ENCODE results near the gene ANKRD60. TPM values are rescaled to one million over a fixed set of nuclear protein-coding genes. Genes with fewer than 3 reads are reported as not detected.

The ANKRD60 gene
- total RNA-seq, 1 donor: not detected

- no peak overlapping the region for H3K4me2 ChIP-seq (ENCODE audit: insufficient read depth, low read length)
- H4K20me1 ChIP-seq (ENCODE audit: insufficient read depth, low read length): peaks cover 31% of the 10 kb centered on the region
- peaks cover 55% of the 10 kb centered on the region for H3K36me3 ChIP-seq (ENCODE audit: insufficient read depth, low read length)
- no peak overlapping the region for H3K4me3 ChIP-seq (ENCODE audit: insufficient read depth, low read length)
- H3K4me1 ChIP-seq (ENCODE audit: insufficient read depth, low read length): peaks cover 15% of the 10 kb centered on the region
- H2AFZ ChIP-seq (ENCODE audit: low read length): no peak overlapping the region
- no peaks in the 10 kb centered on the region for H3K9me3 ChIP-seq (ENCODE audit: low read depth, low read length)
- H3K27ac ChIP-seq (ENCODE audit: low read depth, low read length): no peak overlapping the region
- no peak for TF ChIP-seq CTCF (IDR thresholded peaks at IDR 0.05; ENCODE audit: extremely low read depth, low read depth, low read length)
- DNase-seq (ENCODE audit: insufficient read length, low spot score, missing footprints): no peak
- H3K27me3 ChIP-seq (ENCODE audit: insufficient read depth, low read length): no peaks in the 10 kb centered on the region
- no peaks in the 10 kb centered on the region for H3K79me2 ChIP-seq (ENCODE audit: insufficient read depth, low read length)
Measured at GRCh38 chr20:58241766-58242465, 13.5 kb upstream of the ANKRD60 start.

DNA sequence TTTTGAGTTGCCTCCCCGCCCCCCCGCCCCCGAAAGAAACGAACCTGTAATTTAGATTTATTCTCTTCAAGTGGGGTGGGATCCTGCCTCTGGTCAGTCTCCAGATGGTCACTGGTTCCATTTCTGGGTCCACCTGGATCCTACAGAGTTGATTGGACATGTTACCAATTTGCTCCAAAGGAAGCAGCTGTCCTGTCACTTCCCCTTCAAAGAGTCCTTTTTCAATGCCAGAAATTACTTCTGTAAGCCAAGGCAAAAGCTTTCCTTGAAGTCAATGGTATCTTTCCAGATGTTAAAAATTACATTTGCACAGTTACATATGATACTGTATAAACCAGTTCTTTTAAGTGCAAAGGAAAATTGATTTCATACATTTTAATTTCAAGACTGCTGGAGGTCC is 12.0 kb upstream of the ANKRD60 start:
- H3K27me3 ChIP-seq (ENCODE audit: insufficient read depth, low read length): no peaks in the 10 kb centered on the region
- H3K79me2 ChIP-seq (ENCODE audit: insufficient read depth, low read length): no peaks in the 10 kb centered on the region
- no peak for TF ChIP-seq CTCF (IDR thresholded peaks at IDR 0.05; ENCODE audit: extremely low read depth, low read depth, low read length)
- H3K4me2 ChIP-seq (ENCODE audit: insufficient read depth, low read length): no peak overlapping the region
- no peak overlapping the region for H2AFZ ChIP-seq (ENCODE audit: low read length)
- DNase-seq (ENCODE audit: insufficient read length, low spot score, missing footprints): no peak
- no peak overlapping the region for H3K4me3 ChIP-seq (ENCODE audit: insufficient read depth, low read length)
- H4K20me1 ChIP-seq (ENCODE audit: insufficient read depth, low read length): peaks cover 28% of the 10 kb centered on the region
- H3K27ac ChIP-seq (ENCODE audit: low read depth, low read length): no peak overlapping the region
- H3K9me3 ChIP-seq (ENCODE audit: low read depth, low read length): no peaks in the 10 kb centered on the region
- peaks cover 40% of the 10 kb centered on the region for H3K36me3 ChIP-seq (ENCODE audit: insufficient read depth, low read length)
- H3K4me1 ChIP-seq (ENCODE audit: insufficient read depth, low read length): peaks cover 15% of the 10 kb centered on the region

DNA sequence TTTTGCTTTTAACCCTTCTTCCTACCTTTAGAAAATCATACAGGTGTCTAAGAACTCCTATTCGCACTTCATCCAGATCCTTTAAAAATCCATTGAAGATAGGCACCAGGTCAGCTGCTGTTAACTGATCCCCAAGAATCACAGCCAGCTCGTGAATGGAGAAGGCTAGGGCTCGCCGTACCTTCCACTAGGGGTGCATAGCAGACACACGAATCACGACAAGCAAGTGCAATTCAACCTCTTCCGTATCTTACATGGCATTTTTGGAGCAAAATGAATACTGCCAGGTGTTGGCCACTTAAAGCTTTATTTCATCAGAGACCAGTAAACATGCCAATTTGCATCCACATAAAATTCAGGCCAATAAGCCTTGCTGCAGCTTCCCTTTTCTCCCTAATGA is 10.8 kb upstream of the ANKRD60 start:
- Histone ChIP-seq H3K9me3 (ENCODE audit: low read depth, low read length) (no peaks in the 10 kb centered on the region), H3K27ac (ENCODE audit: low read depth, low read length) (no peak overlapping the region), H3K4me1 (ENCODE audit: insufficient read depth, low read length) (peaks cover 15% of the 10 kb centered on the region), H2AFZ (ENCODE audit: low read length) (no peak overlapping the region), H3K79me2 (ENCODE audit: insufficient read depth, low read length) (no peaks in the 10 kb centered on the region), H3K36me3 (ENCODE audit: insufficient read depth, low read length) (peaks cover 34% of the 10 kb centered on the region), H3K27me3 (ENCODE audit: insufficient read depth, low read length) (no peaks in the 10 kb centered on the region), H3K4me3 (ENCODE audit: insufficient read depth, low read length) (no peak overlapping the region), H4K20me1 (ENCODE audit: insufficient read depth, low read length) (peaks cover 17% of the 10 kb centered on the region), H3K4me2 (ENCODE audit: insufficient read depth, low read length) (no peak overlapping the region)
- DNase-seq (ENCODE audit: insufficient read length, low spot score, missing footprints): no peak
- TF ChIP-seq CTCF (IDR thresholded peaks at IDR 0.05; ENCODE audit: extremely low read depth, low read depth, low read length): no peak

DNA sequence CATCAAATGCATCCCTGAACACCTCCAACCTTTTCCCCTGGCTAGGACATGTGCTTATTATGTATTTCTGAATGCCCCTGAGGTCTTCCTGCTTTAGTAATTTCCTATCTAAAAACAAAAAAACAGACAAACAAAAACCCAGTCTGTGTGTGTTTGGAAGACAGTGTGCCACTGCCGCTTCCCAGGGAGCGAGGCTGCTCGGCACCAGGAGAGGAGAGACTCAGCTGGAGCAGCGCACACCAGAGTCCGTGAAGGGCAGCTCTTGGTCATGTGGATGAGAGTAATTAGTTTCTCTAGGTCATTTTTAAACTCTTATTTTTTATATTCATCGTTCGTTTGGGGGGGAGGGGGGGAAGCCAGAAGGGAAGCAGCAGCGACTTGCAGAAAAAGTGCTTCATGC is 10.0 kb upstream of the ANKRD60 start:
- no peak for DNase-seq (ENCODE audit: insufficient read length, low spot score, missing footprints)
- H3K79me2 ChIP-seq (ENCODE audit: insufficient read depth, low read length): no peaks in the 10 kb centered on the region
- H3K4me3 ChIP-seq (ENCODE audit: insufficient read depth, low read length): no peak overlapping the region
- H3K4me1 ChIP-seq (ENCODE audit: insufficient read depth, low read length): peaks cover 15% of the 10 kb centered on the region
- H4K20me1 ChIP-seq (ENCODE audit: insufficient read depth, low read length): peaks cover 12% of the 10 kb centered on the region
- H3K36me3 ChIP-seq (ENCODE audit: insufficient read depth, low read length): peaks cover 27% of the 10 kb centered on the region
- H2AFZ ChIP-seq (ENCODE audit: low read length): no peak overlapping the region
- peak overlapping the region; percentile 85 for H3K27ac ChIP-seq (ENCODE audit: low read depth, low read length)
- H3K9me3 ChIP-seq (ENCODE audit: low read depth, low read length): no peaks in the 10 kb centered on the region
- H3K27me3 ChIP-seq (ENCODE audit: insufficient read depth, low read length): no peaks in the 10 kb centered on the region
- peak overlapping the region; percentile 94 for H3K4me2 ChIP-seq (ENCODE audit: insufficient read depth, low read length)
- TF ChIP-seq CTCF (IDR thresholded peaks at IDR 0.05; ENCODE audit: extremely low read depth, low read depth, low read length): no peak
